H1 (cell line): Measurements from ENCODE around the gene XIAP. TPM values are rescaled to one million over a fixed set of nuclear protein-coding genes. Genes with fewer than 3 reads are reported as not detected.

Experiments
- CTCF ChIA-PET: fragments of 300-600 bp; sonication (Branson Sonifier 250); formaldehyde crosslinking; loops from one replicate; lab custom pipeline; 2021; ENCODE audit not compliant: partially characterized antibody; lab: Charles Lee
- POLR2A ChIA-PET: fragments of 300-600 bp; sonication (Branson Sonifier 250); formaldehyde crosslinking; loops from one replicate; lab custom pipeline; 2021; ENCODE audit warnings: inconsistent platforms; ENCODE audit not compliant: partially characterized antibody; lab: Charles Lee
- DNase-seq, 2 experiments: peaks; one replicate each; pipeline versions ENCODE4 v3.0.0 to v3.0.0-alpha.2; 2010 to 2022; ENCODE audit warnings: low spot score in 2 of 2, low read depth in 1 of 2, mixed read lengths in 1 of 2
- FAIRE-seq: peaks from 2 replicates; lab custom pipeline; 2011; peaks lifted over from hg19 to GRCh38; lab: Jason Lieb, UNC
- H2AFZ ChIP-seq: 2 replicates; pipeline ENCODE4 v1.8.1; 2012; ENCODE audit warnings: low read length, inconsistent platforms
- H2AK5ac ChIP-seq: 2 replicates; pipeline ENCODE4 v1.6.1; 2013; ENCODE audit warnings: low read depth, low read length
- H2BK120ac ChIP-seq: replicated peaks from 2 replicates; pipeline ENCODE3; 2013; ENCODE audit warnings: low read depth, low read length, inconsistent platforms
- H2BK12ac ChIP-seq: 2 replicates; pipeline ENCODE4 v1.6.1; 2013; ENCODE audit warnings: low read depth, low read length
- H2BK15ac ChIP-seq: 2 replicates; pipeline ENCODE4 v1.6.1; 2013; ENCODE audit warnings: low read length
- H2BK20ac ChIP-seq: 2 replicates; pipeline ENCODE4 v1.6.1; 2013; ENCODE audit warnings: low read length
- H2BK5ac ChIP-seq: 2 replicates; pipeline ENCODE4 v1.6.1; 2013; ENCODE audit warnings: low read depth, low read length
- H3K14ac ChIP-seq: 2 replicates; pipeline ENCODE4 v1.6.1; 2013; ENCODE audit warnings: inconsistent platforms; ENCODE audit not compliant: insufficient read length
- H3K18ac ChIP-seq: 2 replicates; pipeline ENCODE4 v1.6.1; 2013; ENCODE audit warnings: low read length; ENCODE audit errors: extremely low read depth
- H3K23ac ChIP-seq: 2 replicates; pipeline ENCODE4 v1.6.1; 2013; ENCODE audit warnings: inconsistent platforms; ENCODE audit not compliant: insufficient read length
- H3K23me2 ChIP-seq: 2 replicates; pipeline ENCODE4 v1.6.1; 2013; ENCODE audit warnings: low read depth, low read length
- H3K27ac ChIP-seq: 2 replicates; pipeline ENCODE4 v1.6.1; 2011; ENCODE audit warnings: low read depth, low read length, inconsistent platforms
- H3K27me3 ChIP-seq, 4 experiments: replicated peaks in 1 of 4; 1 replicate in 1 of 4; 2 replicates in 3 of 4; pipeline versions ENCODE4 v1.6.1 to v1.8.1; 2011 to 2013; ENCODE audit warnings: low read length in 3 of 4, mild to moderate bottlenecking in 3 of 4, inconsistent platforms in 2 of 4, mixed read lengths in 2 of 4, moderate library complexity in 1 of 4; ENCODE audit not compliant: control insufficient read depth in 3 of 4, insufficient read depth in 3 of 4; ENCODE audit errors: extremely low read depth in 1 of 4
- H3K36me3 ChIP-seq, 4 experiments: 2 replicates each; pipeline versions ENCODE4 v1.6.1 to v1.8.1; 2011 to 2013; ENCODE audit warnings: mild to moderate bottlenecking in 4 of 4, low read length in 3 of 4, moderate library complexity in 2 of 4, control low read depth in 1 of 4, inconsistent platforms in 1 of 4; ENCODE audit not compliant: insufficient read depth in 4 of 4, control insufficient read depth in 2 of 4
- H3K4ac ChIP-seq: replicated peaks from 2 replicates; pipeline ENCODE3; 2013; ENCODE audit warnings: low read length, low read depth, mixed read lengths, inconsistent platforms; ENCODE audit not compliant: insufficient read length
- H3K4me1 ChIP-seq, 4 experiments: replicated peaks in 1 of 4; 1 replicate in 1 of 4; 2 replicates in 3 of 4; pipeline versions ENCODE4 v1.6.1 to v1.8.1; 2011 to 2013; ENCODE audit warnings: low read length in 3 of 4, inconsistent platforms in 2 of 4, mixed read lengths in 1 of 4; ENCODE audit not compliant: insufficient read depth in 4 of 4, control insufficient read depth in 3 of 4
- H3K4me2 ChIP-seq, 2 experiments: 2 replicates each; pipeline versions ENCODE4 v1.6.1 to v1.8.1; 2011 to 2013; ENCODE audit warnings: low read depth in 2 of 2, low read length in 2 of 2, control low read depth in 1 of 2, inconsistent platforms in 1 of 2, mild to moderate bottlenecking in 1 of 2; ENCODE audit not compliant: insufficient read depth in 1 of 2
- H3K4me3 ChIP-seq, 4 experiments: fragments of 200-600, 300-600 bp in 1 of 4; sonication (generic), shearing (Covaris generic), sonication (Bioruptor Twin) in 1 of 4; 2 replicates each; pipeline versions ENCODE4 v1.5.1 to v1.8.1; 2011 to 2016; ENCODE audit warnings: low read length in 4 of 4, low read depth in 3 of 4, control low read depth in 2 of 4, inconsistent platforms in 2 of 4, mild to moderate bottlenecking in 2 of 4, mixed read lengths in 1 of 4, moderate library complexity in 1 of 4; ENCODE audit not compliant: insufficient read depth in 2 of 4; ENCODE audit errors: extremely low read depth in 1 of 4
- H3K56ac ChIP-seq: replicated peaks from 2 replicates; pipeline ENCODE3; 2013; ENCODE audit warnings: low read depth, mild to moderate bottlenecking, mixed read lengths, low read length, inconsistent platforms; ENCODE audit not compliant: insufficient read length
- H3K79me1 ChIP-seq: 2 replicates; pipeline ENCODE4 v1.6.1; 2013; ENCODE audit warnings: low read depth, low read length, control low read depth
- H3K79me2 ChIP-seq, 2 experiments: 2 replicates each; pipeline versions ENCODE4 v1.6.1 to v1.8.1; 2012 to 2013; ENCODE audit warnings: low read length in 2 of 2, mild to moderate bottlenecking in 2 of 2, inconsistent platforms in 1 of 2; ENCODE audit not compliant: insufficient read depth in 2 of 2, control insufficient read depth in 1 of 2
- H3K9ac ChIP-seq, 4 experiments: replicated peaks in 1 of 4; 1 replicate in 1 of 4; 2 replicates in 3 of 4; pipeline versions ENCODE4 v1.6.1 to v1.8.1; 2011 to 2013; ENCODE audit warnings: low read depth in 3 of 4, low read length in 3 of 4, control low read depth in 2 of 4, mild to moderate bottlenecking in 2 of 4, moderate library complexity in 2 of 4, inconsistent platforms in 1 of 4; ENCODE audit errors: extremely low read depth in 1 of 4
- H3K9me3 ChIP-seq, 2 experiments: 2 replicates each; pipeline versions ENCODE4 v1.6.1 to v1.8.1; 2012 to 2013; ENCODE audit warnings: mild to moderate bottlenecking in 2 of 2, moderate library complexity in 2 of 2, control low read depth in 1 of 2, inconsistent platforms in 1 of 2, low read depth in 1 of 2, low read length in 1 of 2, mixed read lengths in 1 of 2; ENCODE audit not compliant: insufficient read depth in 2 of 2
- H4K20me1 ChIP-seq, 2 experiments: replicated peaks in 1 of 2; 2 replicates each; pipeline versions ENCODE3 to v1.8.1; 2011 to 2013; ENCODE audit warnings: inconsistent platforms in 2 of 2, low read length in 2 of 2, mild to moderate bottlenecking in 1 of 2; ENCODE audit not compliant: insufficient read depth in 2 of 2, control insufficient read depth in 1 of 2
- H4K5ac ChIP-seq: 2 replicates; pipeline ENCODE4 v1.6.1; 2013; ENCODE audit warnings: low read length, low read depth, mixed read lengths, inconsistent platforms; ENCODE audit not compliant: insufficient read length
- H4K8ac ChIP-seq: 2 replicates; pipeline ENCODE4 v1.8.0; 2013; ENCODE audit warnings: mild to moderate bottlenecking, moderate library complexity, low read length, inconsistent platforms; ENCODE audit not compliant: insufficient read depth; ENCODE audit errors: extremely low read depth
- H4K91ac ChIP-seq: replicated peaks from 2 replicates; pipeline ENCODE3; 2013; ENCODE audit warnings: low read length, mixed read lengths, inconsistent platforms; ENCODE audit not compliant: insufficient read length
- BCL11A ChIP-seq, 2 experiments: IDR thresholded peaks; one replicate each; pipeline ENCODE4 v1.6.1; 2011; ENCODE audit warnings: low read depth in 2 of 2, low read length in 2 of 2, mild to moderate bottlenecking in 2 of 2
- CTBP2 ChIP-seq: IDR thresholded peaks from 2 replicates; pipeline ENCODE4 v1.7.0; 2011; ENCODE audit warnings: borderline replicate concordance, mild to moderate bottlenecking, moderate library complexity, mixed read lengths, low read length; ENCODE audit not compliant: insufficient read depth, insufficient read length
- JUND ChIP-seq: IDR thresholded peaks from 2 replicates; pipeline ENCODE4 v1.6.1; 2011; ENCODE audit warnings: mild to moderate bottlenecking, improper control_type of control experiment, low read length
- SP2 ChIP-seq: IDR thresholded peaks from 2 replicates; pipeline ENCODE4 v1.6.1; 2012; ENCODE audit warnings: mild to moderate bottlenecking, low read length, inconsistent platforms
- WGBS, 2 experiments: shearing (Covaris generic) in 1 of 2; methylation state at CpG; one replicate each; pipeline versions ENCODE4 v1.1.6 to v1.1.7; 2013 to 2015; ENCODE audit warnings: low lambda C conversion rate in 2 of 2, mixed read lengths in 2 of 2, inconsistent platforms in 1 of 2, low coverage in 1 of 2, missing lambda C conversion rate in 1 of 2; ENCODE audit not compliant: insufficient replicate concordance in 2 of 2, insufficient coverage in 1 of 2, insufficient read length in 1 of 2; ENCODE audit errors: extremely low coverage in 1 of 2, missing lambda C conversion rate in 1 of 2; 5-methylcytosine and 5-hydroxymethylcytosine counted together
- polyA plus RNA-seq, 7 experiments: library from polyadenylated mRNA; depleted of rRNA in 3 of 7; stranded (reverse) in 5 of 7; unstranded in 2 of 7; fragments of >200 nt in 5 of 7; fragments of 200-250 nt in 2 of 7; gene quantifications; 1 replicate in 5 of 7; 2 replicates in 1 of 7; 4 replicates in 1 of 7; pipeline versions ENCODE4 v1.2.1 to v1.2.3, GENCODE V29; 2011 to 2013; ENCODE audit warnings: missing spikeins in 2 of 7, mixed read lengths in 2 of 7
- total RNA-seq: library from RNA; stranded (reverse); fragmentation: NEBNext Ultra II Directional; extraction: Animal tissue kit (Norgen Biotek cat#: 25700); gene quantifications from 2 replicates; pipeline ENCODE4 v1.2.1, GENCODE V29; 2021
- TF ChIP-seq, protein P1 (sequence below), 3 experiments: IDR thresholded peaks; 1 replicate in 2 of 3; 2 replicates in 1 of 3; pipeline versions ENCODE4 v1.5.1 to v1.6.1; 2011; ENCODE audit warnings: low read length in 3 of 3, mild to moderate bottlenecking in 3 of 3, inconsistent platforms in 2 of 3, low read depth in 1 of 3, moderate library complexity in 1 of 3; ENCODE audit not compliant: insufficient read depth in 1 of 3; ENCODE audit errors: control extremely low read depth in 1 of 3

Gene XIAP
- total and polyA plus RNA-seq, 2 of the 8 experiments (the other 6 are each of a cell fraction or from before 2014, with no cell fraction given) = 5.9 to 44.7 TPM

DNA sequence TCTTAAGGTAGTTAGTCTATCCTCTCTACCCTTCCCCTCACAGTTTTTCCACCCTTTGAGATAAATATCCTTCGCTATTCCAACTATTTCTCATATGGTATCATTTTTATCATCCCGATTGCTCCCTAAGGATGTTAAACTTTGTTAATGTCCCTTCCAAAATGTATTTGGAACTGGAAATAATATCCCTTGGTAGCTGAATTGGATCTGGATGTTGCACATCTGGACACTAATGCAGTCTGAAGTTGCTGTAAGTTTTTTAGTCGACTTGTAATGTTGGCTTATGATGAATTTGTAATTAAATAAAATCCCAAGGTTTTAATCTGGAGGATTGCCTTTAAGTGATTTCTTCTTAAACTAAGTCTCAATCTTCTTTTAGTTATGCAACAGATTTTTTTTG, 22.5 kb downstream of the XIAP start:
- Histone ChIP-seq H3K23me2 (no peaks in the 10 kb centered on the region), H2AFZ (no peak overlapping the region), H3K36me3 (peaks cover 0 to 7% (median 3%) of the 10 kb centered on the region in 4 experiments; a peak in 3 of 8 replicates), H3K56ac (no peak overlapping the region), H3K79me1 (no peaks in the 10 kb centered on the region), H3K9me3 (no peaks in the 10 kb centered on the region), H4K5ac (no peak overlapping the region), H3K18ac (no peak overlapping the region), H2AK5ac (no peak overlapping the region), H4K8ac (no peak overlapping the region), H3K79me2 (0 out of 4 replicates have a peak, but pooled peaks cover 0 to 2% of the 10 kb centered on the region in 2 experiments), H3K4me2 (no peak overlapping the region), H4K91ac (no peak overlapping the region), H2BK15ac (no peak overlapping the region), H3K9ac (no peak overlapping the region), H2BK120ac (no peak overlapping the region), H3K4me1 (no peaks in the 10 kb centered on the region), H2BK20ac (no peak overlapping the region), H3K14ac (no peak overlapping the region), H3K27me3 (no peaks in the 10 kb centered on the region), H3K27ac (no peak overlapping the region), H2BK12ac (no peak overlapping the region), H3K23ac (no peak overlapping the region), H2BK5ac (no peak overlapping the region), H3K4ac (no peak overlapping the region), H3K4me3 (no peak overlapping the region), H4K20me1 (no peaks in the 10 kb centered on the region)
- 94% methylated on average over 3 of the region's 3 CpGs; no CpG with 5 or more reads in 1 of the 2 experiments for WGBS, 2 experiments
- ChIA-PET CTCF (no interaction called here), POLR2A (no interaction called here)
- FAIRE-seq (no peak), DNase-seq (no peak)
- TF ChIP-seq, protein P1, sequence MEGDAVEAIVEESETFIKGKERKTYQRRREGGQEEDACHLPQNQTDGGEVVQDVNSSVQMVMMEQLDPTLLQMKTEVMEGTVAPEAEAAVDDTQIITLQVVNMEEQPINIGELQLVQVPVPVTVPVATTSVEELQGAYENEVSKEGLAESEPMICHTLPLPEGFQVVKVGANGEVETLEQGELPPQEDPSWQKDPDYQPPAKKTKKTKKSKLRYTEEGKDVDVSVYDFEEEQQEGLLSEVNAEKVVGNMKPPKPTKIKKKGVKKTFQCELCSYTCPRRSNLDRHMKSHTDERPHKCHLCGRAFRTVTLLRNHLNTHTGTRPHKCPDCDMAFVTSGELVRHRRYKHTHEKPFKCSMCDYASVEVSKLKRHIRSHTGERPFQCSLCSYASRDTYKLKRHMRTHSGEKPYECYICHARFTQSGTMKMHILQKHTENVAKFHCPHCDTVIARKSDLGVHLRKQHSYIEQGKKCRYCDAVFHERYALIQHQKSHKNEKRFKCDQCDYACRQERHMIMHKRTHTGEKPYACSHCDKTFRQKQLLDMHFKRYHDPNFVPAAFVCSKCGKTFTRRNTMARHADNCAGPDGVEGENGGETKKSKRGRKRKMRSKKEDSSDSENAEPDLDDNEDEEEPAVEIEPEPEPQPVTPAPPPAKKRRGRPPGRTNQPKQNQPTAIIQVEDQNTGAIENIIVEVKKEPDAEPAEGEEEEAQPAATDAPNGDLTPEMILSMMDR (IDR thresholded peaks at IDR 0.05; ENCODE audit: control extremely low read depth in 1 of 3, insufficient read depth in 1 of 3, low read depth in 1 of 3, low read length in 3 of 3) = no peak
- no peak for TF ChIP-seq CTBP2
- TF ChIP-seq JUND = no peak
- no peak for TF ChIP-seq SP2
- TF ChIP-seq BCL11A (IDR thresholded peaks at IDR 0.05; ENCODE audit: low read depth in 2 of 2, low read length in 2 of 2) = no peak
